Measurements from ENCODE around the gene HRH2. TPM values are rescaled to one million over a fixed set of nuclear protein-coding genes. Genes with fewer than 3 reads are reported as not detected.

HRH2 gene
- total RNA-seq, 1 experiment from 2014 or later = 9.3 TPM

- TF ChIP-seq TEAD1 (CRISPR knock-in tag; IDR thresholded peaks at IDR 0.05) (no peak), FOXP4 (CRISPR knock-in tag; IDR thresholded peaks at IDR 0.05) (no peak), NFATC4 (CRISPR knock-in tag; IDR thresholded peaks at IDR 0.05) (no peak), RELA (CRISPR knock-in tag; IDR thresholded peaks at IDR 0.05; ENCODE audit: borderline replicate concordance) (no peak), ELF4 (CRISPR knock-in tag; IDR thresholded peaks at IDR 0.05; ENCODE audit: low read depth) (no peak), FOXJ3 (CRISPR knock-in tag; IDR thresholded peaks at IDR 0.05; ENCODE audit: borderline replicate concordance) (no peak), EMX1 (CRISPR knock-in tag; IDR thresholded peaks at IDR 0.05) (no peak)
- TF ChIP-seq, protein P1, sequence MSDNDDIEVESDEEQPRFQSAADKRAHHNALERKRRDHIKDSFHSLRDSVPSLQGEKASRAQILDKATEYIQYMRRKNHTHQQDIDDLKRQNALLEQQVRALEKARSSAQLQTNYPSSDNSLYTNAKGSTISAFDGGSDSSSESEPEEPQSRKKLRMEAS (CRISPR knock-in tag; IDR thresholded peaks at IDR 0.05) = no peak
Observed at GRCh38 chr5:175683921-175684320, 26.1 kb downstream of the HRH2 start (continued).

- no peak for ATAC-seq
- Mint-ChIP-seq H3K4me3 (no peak overlapping the region), H3K27me3 (ENCODE audit: low read depth) (no peaks in the 10 kb centered on the region), H3K9me3 (peaks cover 4% of the 10 kb centered on the region; the same call in 1 of the 2 replicates), H3K27ac (no peak overlapping the region), H3K36me3 (peaks cover 27% of the 10 kb centered on the region), H3K4me1 (peaks cover 31% of the 10 kb centered on the region)
- DNase-seq (ENCODE audit: low spot score) = no peak
- CTCF ChIA-PET = interaction anchor here (0.6 to 1.7 kb wide), 4 partner anchors 34 to 151 kb away, joined by 3 to 7 read pairs (median 4); no protein-coding TSS in a partner anchor
- POLR2A ChIA-PET = no interaction called here
- TF ChIP-seq USF1 (CRISPR knock-in tag; IDR thresholded peaks at IDR 0.05) (no peak), CDX4 (CRISPR knock-in tag; IDR thresholded peaks at IDR 0.05; ENCODE audit: borderline replicate concordance) (no peak), EMX1 (CRISPR knock-in tag; IDR thresholded peaks at IDR 0.05) (no peak), TEAD1 (CRISPR knock-in tag; IDR thresholded peaks at IDR 0.05) (no peak), OVOL2 (CRISPR knock-in tag; IDR thresholded peaks at IDR 0.05; ENCODE audit: borderline replicate concordance) (no peak), IRF1 (CRISPR knock-in tag; IDR thresholded peaks at IDR 0.05) (no peak), FOXP1 (CRISPR knock-in tag; IDR thresholded peaks at IDR 0.05; ENCODE audit: borderline replicate concordance) (no peak), ZNF423 (CRISPR knock-in tag; IDR thresholded peaks at IDR 0.05) (no peak), NFE2L1 (CRISPR knock-in tag; IDR thresholded peaks at IDR 0.05) (no peak), NR3C1 (CRISPR knock-in tag; conservative IDR thresholded peaks at IDR 0.05; ENCODE audit: low read depth) (no peak), MXD4 (CRISPR knock-in tag; IDR thresholded peaks at IDR 0.05; ENCODE audit: borderline replicate concordance) (no peak), PREB (CRISPR knock-in tag; IDR thresholded peaks at IDR 0.05; ENCODE audit: borderline replicate concordance) (no peak), AFF4 (CRISPR knock-in tag; IDR thresholded peaks at IDR 0.05; ENCODE audit: borderline replicate concordance) (no peak), CREM (CRISPR knock-in tag; IDR thresholded peaks at IDR 0.05) (no peak), E2F4 (CRISPR knock-in tag; IDR thresholded peaks at IDR 0.05; ENCODE audit: borderline replicate concordance, low read depth) (no peak)
- TF ChIP-seq, protein P2, sequence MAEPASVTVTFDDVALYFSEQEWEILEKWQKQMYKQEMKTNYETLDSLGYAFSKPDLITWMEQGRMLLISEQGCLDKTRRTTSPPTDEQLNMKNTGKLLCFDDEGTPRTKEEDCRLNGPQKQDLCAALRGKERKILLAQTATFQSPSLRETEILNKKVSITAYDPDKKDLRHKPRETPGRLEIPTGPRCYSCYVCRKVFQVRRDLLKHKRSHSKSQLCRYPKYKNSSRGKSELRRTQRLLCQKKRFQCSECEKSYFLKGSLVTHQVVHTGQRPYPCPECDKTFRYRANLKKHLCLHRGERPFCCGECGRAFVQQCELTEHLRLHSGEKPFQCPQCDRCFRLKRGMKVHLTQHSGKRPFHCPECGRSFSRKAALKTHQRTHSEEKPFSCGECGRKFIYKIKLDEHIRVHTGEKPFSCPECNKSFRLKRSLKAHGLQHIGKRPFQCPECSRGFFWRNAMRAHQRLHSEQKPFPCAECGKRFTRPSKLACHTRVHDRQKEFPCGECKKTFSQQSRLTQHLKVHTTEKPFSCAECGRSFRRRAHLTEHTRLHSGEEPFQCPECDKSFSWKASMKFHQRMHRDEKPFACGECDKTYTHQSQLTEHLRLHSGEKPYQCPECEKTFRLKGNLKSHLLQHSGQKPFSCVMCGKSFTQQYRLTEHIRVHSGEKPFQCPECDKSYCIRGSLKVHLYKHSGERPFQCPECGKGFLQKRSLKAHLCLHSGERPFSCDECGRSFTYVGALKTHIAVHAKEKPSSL (CRISPR knock-in tag; conservative IDR thresholded peaks at IDR 0.05) = no peak
Observed at GRCh38 chr5:175684931-175685330, 27.1 kb downstream of the HRH2 start.

Measured in WTC11 (cell line).